ENCODE measurements around the gene SREBF1.

The SREBF1 gene

DNA sequence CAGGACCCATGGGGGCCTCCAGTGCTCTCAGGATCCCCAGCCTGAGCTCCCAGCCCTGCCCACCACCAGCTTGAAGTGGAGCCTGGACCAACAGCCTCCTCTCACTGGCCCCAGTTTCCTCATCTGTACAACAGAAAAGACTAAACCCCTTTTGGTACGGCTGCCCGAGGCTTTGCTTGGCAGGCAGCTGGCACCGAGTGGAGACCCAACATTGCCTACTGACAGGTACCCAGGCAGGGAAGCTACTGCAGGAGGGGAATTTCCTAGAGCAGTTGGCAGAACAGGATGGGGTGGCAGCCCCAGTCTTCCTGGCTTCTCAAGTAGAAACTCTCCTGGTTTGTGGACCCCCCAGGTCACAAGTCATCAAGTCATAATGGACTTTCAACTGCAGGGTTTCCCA lies 14.2 kb downstream of the SREBF1 start:
- DNase-seq: no peak

GRCh38 chr17:17822189-17822588 lies 14.6 kb downstream of the SREBF1 start:
- no peak for DNase-seq

- no peak for DNase-seq
Measured at GRCh38 chr17:17820463-17821158, 16.2 kb downstream of the SREBF1 start.

GRCh38 chr17:17820046-17820445 lies 16.7 kb downstream of the SREBF1 start:
- no peak for DNase-seq

GRCh38 chr17:17819561-17819995 lies 17.2 kb downstream of the SREBF1 start:
- DNase-seq: no peak

- no peak for DNase-seq
Measured at GRCh38 chr17:17819111-17819510, 17.7 kb downstream of the SREBF1 start.

- DNase-seq: no peak
Measured at GRCh38 chr17:17818088-17818526, 18.7 kb downstream of the SREBF1 start.

- DNase-seq: no peak
Measured at GRCh38 chr17:17817552-17817947, 19.2 kb downstream of the SREBF1 start.

DNA sequence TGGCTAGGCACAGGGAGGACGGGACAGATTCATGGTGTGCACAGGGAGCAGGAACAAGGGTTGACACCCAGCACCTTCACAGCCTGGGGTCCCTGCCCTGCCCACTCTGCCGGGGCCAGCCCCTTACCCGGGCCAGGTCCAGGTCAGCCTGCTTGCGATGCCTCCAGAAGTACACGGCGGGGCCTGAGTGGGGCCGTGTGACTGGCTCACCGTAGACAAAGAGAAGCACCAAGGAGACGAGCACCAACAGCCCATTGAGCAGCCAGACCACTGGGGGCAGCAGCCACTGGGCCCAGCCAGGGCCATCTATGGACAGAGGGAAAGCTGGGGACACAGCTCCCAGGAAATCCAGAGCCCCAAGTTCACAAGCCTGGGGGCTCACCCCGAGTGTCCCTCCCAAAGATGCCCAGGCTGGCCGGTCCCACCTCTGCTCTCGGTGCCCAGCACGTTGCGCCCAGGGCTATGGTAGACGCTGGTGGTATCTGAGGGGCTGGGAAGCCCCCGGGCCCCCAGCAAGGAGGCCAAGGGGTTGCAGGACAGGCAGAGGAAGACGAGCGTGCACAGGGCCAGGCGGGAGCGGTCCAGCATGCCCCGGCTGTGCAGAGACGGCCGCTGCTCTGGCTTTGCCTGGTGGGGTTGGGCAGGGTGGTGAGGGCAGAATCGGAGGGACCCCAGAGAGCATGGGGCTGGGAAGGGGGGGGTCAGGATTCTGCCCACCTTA lies 19.8 kb downstream of the SREBF1 start:
- no peak for DNase-seq

GRCh38 chr17:17816240-17816814 lies 20.5 kb downstream of the SREBF1 start:
- DNase-seq: no peak

DNA sequence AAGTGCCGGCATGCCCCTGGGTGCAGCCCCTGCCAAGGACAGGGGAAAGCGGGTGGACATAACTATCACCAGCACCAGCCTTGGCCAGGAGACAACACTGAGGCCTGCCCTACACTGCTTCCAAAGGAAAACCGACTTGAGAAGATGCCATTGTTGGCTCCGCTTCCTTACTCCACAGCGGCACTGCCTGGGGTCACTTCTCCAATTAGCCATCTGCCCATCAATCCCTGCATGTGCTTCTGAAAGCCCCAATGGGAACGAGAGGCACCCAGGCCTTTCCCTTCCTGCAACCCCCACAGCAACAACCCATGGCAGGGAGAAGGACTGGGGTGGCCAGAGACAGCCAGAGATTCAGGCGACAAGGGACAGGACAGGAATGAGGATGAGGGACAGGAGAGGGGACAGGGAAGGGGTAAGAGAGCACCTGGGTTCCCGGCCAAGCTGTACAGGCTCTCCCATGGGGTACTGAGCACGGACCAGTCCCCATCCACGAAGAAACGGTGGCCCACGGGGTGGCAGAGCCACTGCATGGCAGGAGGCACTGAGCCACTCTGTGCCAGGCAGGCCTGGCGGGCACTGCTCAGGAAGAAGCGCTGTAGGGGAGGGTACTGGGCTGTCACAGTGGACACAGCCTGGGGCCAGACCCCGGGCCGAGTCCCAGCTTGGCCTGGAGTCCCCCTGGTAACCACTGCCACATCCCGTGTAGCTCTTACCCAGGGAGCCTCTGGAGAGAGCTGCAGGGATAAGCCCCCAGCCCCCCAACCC lies 21.2 kb downstream of the SREBF1 start:
- DNase-seq: no peak

- no peak for DNase-seq
Measured at GRCh38 chr17:17815062-17815406, 21.8 kb downstream of the SREBF1 start.

DNA sequence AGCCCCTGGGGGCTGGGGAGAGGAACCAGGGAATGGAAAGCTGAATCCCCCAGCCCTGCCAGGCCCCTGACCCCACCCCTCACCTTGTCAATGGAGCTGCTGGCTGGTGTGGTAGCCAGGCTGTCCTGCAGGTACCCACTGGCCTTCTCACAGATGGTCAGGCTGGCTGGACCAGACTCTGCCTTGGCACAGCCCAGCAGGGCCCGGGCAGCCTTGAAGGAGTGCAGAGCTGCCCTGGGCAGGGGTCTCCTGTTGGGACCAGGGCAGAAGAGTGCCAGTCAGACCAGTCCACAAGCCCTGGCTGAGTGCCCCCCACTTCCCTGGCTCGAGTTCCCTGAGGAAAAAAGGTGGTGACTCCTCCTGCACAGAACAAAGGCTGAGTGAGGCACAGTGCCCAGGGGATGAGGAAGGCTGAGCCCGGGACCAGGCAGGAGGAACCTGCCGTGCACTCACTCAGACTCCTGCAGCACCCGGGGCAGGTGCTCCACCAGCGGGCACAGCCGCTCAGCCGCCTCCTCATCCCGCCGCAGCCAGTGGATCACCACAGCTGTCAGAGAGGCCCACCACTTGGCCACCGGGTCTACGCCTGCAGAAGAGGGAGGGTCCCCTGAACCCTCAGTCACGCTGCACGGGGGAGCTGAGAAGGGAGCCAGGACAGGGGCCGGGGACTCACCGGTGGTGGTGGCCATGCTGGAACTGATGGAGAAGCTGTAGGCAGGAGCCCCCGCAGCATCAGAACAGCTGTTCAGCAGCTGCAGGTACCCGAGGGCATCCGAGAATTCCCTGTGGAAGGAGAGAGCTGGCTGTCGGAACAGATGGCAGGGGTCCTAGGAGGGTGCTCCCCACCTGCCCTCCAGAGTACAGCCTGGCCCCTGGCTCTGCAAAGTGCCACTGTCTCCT lies 22.4 kb downstream of the SREBF1 start:
- no peak for DNase-seq

DNA sequence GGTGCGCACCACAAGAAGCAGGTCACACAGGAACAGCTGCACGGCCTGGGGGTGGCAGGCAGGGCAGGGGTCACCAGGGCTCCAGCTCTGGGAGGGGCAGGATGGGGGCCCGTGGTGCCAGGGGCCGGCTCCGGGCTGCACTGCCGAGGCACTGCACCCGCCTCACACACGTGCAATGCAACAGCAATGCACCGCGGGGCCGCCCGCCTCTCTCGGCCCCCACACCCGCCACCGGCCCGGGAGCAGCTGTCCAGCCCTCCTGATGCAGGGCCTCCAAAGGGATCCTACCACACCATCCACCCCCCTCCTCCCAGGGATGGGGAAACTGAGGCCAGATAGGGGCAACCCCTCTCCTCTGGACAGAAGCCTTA lies 23.1 kb downstream of the SREBF1 start:
- no peak for DNase-seq

- no peak for DNase-seq
Measured at GRCh38 chr17:17813055-17813724, 23.6 kb downstream of the SREBF1 start.

DNA sequence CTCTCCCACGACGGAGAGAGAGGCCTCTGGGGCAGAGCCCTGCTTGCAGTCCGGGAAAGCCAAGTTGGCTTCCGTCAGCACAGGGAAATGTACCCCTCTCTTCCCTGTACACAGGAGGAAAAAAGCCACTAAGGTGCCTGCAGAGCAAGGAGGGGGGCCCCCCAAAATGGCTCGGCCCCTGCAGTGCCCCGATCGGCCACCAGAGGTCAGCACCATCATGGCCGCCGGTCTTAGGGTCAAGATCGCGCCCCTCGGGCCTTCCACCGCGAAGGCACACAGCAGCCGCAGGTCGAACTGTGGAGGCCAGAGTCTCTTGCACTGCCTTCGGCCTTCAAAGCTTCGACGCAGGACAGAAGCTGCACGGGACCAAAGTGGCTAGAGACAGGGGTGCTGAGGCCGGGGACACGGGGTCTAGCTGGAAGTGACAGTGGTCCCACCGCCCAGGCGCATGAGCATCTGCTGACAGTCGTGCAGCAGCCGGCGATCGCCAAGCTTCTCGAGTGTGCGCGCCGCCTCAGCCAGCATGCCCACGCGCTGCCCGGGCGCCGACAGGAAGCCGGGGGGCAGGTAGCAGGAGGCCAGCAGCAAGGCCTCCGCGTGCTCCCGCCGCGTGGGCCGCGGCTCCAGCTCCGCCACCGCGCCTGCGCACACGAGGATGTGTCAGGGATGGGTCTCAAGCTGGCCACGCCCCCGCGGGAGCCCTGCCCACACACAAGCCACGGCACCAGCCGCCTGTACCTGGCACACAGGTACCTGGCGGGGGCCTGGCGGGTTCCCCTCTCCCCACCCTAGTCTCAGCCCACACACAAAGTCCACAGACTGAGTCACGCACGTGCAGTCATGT lies 24.4 kb downstream of the SREBF1 start:
- DNase-seq: peak in 1 of 2 experiments; percentile 16

- no peak for DNase-seq
Measured at GRCh38 chr17:17811381-17812210, 25.2 kb downstream of the SREBF1 start.

- DNase-seq: no peak
Measured at GRCh38 chr17:17810895-17811248, 25.9 kb downstream of the SREBF1 start.

DNA sequence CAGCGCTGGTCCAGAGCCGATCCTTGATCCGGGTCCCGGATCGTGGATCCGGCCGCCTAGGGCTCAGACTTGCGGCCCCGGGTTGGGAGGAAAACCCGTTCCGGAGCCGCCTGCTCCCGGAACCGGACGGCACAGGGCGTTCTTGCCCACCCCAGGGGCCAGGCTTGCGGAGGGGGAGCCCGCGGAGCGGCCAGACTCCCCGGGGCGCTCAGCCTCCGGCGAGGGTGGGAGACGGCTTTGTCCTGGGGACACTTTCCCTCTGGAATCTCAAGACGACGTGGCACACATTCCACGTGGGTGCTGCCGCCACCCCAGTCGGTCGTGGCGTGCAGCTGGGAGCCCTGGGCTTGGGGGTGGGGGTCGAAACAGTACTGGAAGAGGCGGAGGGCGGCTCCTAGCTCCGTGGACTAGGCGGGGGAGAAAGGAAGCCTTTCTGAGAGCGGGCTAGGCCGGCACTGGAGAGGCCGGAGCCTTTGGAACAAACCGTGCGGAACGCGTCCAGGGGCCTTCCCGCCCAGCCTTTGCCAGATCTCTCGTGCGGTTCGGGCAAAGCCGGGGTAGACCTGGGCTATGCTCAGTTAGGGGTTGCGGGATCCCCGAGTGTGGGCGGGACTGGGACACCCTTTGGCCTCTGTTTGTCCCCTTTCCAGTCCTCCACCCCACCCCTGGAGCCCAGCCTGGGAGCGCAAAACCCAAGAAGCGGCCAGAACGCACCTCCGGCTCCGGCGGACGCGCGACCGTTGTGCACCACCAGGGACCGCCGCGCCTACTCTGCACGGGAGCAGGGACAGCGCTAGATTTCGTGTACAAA lies 26.5 kb downstream of the SREBF1 start:
- DNase-seq: no peak
